NCI-H524 treated with DMSO at 0.1 percent for 48 hours (cell line): ENCODE measurements around the gene DYSF.

Experiments used
- DNase-seq: peaks from one replicate; lab custom pipeline; 2025; lab: John Stamatoyannopoulos, UW

The DYSF gene

DNA sequence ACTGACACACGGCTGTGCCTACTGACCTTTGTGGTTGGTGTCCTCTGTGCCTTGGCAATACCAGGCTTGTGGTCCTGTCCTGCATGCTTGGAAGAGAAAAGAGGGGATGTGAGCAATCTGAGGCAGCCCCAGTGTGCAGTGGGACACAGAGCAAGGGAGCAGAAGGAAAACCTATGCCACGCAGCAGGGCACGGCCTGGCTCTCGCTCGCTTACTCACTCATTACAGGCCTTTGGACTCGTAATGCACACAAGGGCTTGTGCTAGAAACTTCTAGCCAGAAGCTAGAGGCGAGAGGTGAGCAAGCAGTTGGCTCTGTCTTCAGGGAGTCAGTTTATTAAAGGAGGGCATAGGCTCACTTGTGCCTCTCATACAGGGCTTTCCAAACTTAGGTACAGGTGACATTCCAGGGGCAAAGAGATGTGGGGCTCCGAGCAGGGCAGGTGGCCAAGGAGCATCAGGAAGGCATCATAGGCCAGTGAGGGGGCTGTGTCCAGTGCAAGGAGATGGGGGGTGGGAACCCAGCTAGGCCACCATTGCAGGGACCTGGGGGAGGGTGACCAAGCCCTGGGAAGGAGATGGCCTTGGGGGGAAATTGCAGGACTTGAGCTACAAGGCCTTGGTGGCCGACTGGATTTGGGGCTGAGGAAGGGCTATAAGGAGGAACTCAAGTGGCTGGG lies 100.8 kb downstream of the DYSF start:
- no peak for DNase-seq

DNA sequence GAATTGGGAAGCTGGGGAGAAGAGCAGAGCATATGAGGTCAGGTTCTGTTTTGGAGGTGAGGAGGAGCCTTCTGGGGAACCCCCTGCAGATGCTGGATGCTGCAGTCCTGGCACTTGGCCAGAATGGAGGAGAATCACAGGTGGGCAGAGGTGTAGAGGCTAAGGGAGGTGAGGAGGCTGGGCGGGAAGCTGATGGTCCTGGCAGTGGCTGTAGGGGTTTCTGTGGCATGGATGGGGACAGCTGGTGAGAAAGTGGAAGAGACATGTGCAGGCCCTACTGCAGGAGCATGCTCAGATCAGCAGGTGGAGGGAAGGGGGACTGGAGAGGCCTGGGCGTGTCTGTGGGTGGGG lies 101.3 kb downstream of the DYSF start:
- DNase-seq, result no peak

DNA sequence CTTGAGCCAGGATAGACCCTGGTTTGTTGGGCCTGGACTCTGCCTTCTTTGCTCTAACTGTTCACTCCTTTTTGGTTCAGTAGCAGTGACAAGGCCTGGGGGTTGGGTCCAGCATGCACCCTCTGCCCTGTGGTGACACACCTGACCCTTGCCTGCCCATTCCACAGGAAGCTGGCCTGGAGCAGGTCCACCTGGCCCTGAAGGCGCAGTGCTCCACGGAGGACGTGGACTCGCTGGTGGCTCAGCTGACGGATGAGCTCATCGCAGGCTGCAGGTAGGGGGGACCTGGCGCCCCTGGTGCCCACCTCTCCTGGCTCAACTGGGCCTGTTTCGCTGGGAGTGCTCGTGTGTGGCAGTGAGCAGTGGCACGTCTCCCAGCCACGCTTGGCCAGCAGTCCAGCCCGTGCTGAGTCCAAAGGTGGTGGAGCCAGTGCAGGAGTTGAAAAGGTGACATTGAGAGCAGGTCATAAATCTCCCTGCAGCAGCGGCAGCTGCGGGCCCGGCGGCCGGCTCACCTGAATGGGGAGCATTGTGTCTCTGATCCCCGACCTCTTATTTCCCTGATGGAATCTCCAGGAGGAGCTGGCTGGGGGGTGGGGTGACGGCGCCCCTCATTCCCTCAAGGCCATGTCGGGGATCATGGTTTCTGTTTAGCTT lies 102.6 kb downstream of the DYSF start:
- no peak for DNase-seq

DNA sequence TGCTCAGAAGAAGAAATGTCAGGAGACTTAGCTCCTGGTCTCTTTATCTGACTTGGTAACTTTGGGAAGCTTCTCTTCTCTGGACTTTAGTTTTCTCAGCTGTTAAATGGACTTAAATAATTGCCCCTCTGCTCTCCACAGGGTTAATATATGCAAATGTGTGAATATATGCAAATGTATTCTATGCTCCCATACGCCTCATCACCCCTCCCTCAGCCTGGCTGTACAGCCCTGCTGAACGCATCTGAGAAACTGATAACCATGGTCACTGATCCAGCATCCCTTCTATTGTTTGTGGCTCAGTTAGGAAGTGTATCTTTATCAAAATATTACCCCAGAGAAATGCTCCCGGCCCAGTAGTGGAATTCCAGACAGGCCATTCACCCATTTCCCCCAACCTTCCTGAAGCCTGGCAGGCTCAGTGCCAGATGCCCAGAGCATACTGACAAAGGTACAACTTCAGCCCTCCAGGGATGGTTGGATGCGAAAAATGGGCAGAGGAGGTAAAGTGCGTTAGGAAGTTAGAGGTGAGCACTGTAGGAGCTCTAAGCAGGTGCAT lies 103.4 kb downstream of the DYSF start:
- no peak for DNase-seq

DNA sequence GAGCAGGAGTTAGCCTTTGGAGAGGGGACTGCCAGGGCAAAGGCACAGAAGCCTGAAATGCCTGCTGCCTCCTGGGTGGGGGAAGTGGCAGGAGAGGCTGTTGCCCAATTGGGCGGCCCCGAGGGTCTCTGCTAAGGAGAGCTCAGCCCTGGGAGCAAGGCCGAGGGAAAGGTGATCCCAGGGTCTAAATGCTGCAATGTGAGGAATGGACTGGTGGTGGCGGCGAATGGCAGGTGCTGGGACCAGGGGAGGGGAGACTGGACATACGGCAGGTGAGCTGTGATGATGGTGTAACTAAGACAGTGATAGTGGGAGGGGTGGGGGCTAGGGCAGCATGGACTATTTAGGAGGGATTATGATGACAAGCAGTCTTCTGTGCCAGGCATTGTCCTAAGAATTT lies 104.0 kb downstream of the DYSF start:
- DNase-seq, result no peak

DNA sequence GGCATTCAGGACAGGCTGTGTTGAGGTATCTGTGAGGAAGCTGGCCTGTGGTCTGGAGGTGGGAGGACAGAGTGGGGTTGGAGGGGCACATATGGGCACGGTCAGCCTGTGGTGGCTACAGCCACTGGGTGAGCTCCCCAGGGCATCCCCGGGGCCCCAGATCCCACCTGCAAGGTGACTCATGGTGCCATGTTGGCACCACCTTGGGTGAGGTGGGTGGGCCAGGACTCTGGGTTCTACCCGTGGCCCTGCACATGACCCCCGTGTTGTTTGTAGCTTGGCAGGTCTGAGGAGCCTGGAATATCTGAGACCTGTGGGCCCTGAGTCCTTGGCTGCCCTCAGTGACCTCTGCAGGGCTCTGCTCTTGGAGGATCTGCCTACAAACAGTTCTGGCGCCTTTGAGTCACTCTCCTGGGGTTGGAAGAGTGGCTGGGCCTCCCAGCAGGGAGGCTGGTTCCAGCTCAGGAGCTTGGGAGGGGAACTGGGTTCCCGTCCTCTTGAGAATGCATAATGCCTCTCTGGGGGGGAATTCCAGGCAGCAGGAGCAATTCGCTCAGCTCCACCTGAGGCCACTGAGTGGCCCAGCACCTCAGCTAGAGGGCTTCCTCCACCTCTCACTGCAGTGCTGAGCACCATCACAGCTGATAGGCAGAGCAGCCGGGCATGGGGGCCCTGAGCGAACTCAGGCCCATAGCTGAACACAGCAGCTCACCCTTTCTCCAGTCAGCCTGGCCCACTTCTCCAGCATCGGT lies 105.1 kb downstream of the DYSF start:
- no peak for DNase-seq

DNA sequence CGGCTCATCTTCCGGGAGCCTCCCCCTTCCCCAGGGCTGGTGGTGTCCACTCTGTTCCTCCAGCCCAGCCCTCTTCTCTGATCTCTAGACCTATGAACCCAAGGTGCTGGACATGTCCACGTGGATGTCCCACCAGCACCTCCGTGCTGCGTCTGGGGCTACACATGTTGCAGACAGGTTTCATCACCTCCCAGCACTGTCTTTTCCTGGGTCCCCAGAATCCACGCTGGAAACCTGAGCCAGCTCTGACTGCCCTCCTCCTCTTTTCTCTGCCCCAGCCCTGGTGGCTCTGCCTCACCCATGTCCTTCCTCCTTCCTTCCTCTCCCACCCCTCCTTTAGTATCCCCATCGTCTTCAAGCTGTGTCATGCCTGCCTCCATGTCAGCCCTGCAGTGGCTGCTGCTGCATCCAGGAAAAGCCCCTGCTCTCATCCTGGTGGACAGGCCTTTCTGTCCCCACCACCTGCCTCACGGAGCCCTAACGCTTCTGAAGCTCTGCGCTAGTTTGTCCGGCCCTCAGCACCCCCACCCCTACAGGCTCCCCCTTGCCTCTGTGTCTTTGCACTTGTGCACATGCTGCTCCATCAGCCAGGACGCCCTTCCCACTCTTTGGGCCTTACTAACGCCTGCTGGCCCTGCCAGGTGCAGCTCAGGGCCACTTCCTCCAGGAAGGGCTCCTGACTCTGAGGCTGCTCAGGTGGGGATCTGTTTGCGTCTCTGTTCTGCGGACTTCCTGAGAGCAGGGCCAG lies 105.9 kb downstream of the DYSF start:
- no peak for DNase-seq

DNA sequence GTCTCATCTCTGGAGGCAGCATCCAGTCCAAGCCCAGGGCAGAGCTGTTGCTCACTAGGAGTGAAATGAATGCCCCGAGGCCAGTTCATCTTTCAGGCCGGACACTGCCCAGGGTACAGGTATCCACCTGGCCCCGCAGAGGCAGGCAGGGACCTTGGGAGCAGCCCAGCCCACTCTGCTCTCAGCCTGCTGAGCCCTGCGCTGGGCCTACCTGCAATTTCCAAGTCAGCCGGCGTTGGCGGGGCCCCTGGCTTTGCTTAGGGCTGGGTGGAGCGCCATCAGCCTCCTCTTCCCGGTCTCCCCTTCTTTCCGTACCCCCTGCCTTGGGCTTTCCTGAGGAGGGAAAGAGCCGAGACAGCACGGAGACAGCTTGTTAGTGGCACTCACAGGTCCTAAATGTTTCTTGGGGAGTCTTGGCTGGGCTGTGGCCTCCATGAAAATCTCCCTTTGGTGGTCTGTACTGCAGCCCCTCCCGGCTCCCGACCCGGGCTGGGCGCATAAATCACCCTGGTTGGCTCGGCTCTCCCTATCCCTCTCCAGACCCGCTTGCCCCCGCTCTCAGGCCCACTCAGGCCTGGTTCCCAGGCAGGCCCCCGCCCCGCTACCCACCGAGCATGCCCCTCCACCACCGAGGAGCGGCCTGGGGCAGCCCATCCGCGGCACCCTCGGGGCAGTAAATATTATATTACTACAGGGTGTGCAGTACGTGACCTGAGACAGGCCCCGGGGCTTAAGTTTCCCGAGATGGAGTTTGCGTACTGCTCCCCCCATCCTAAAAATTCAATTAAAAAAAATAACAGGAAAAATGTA lies 106.7 kb downstream of the DYSF start:
- DNase-seq, result no peak

DNA sequence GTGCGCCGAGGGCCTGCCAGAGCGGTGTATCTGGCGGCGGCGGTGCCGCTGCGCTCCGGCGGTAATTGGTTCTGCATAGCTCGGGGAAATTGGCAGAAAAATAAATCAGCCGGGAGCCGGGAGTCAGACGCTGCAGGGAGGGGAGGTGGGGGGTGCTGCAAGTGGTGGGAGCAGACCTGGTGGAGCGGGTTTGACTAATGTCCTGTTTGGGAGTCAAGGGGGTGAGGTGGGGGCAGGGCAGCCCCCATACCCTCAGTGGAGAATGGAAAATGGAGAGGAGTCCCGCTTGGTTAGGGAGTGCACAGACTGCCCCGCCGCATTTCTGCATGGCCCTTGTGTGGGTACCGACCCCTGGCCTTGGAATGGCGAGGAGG lies 107.3 kb downstream of the DYSF start:
- DNase-seq, result no peak

DNA sequence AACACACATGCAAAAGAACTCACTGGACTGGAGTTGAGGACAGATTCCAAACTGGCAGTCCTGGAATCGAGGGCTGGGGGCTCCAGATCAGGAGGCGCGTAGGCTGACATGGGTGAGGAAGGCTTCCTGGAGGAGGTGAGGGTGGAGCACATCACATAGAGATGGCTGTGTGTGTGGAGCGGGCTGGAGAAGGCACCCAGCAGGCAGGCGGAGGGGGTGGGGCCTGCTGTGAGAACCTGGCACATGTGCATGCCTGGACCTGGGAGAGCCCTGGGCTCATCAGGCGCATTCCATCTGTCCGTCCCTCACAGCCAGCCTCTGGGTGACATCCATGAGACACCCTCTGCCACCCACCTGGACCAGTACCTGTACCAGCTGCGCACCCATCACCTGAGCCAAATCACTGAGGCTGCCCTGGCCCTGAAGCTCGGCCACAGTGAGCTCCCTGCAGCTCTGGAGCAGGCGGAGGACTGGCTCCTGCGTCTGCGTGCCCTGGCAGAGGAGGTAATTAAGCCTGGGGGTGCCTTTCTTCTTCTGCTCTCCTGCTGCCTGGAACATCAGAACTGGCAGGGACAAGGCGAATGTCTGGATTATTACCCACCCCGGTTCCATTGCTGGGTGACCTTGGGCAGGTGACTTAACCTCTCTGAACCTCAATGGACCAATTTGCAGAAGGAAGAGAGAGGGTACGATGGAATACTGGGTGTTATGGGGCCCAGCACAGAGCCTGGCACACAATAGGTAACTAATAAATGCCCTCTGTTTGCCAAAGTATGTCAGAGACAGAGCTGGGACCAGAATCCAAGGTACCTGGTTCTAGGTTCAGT lies 108.3 kb downstream of the DYSF start:
- DNase-seq, result no peak

DNA sequence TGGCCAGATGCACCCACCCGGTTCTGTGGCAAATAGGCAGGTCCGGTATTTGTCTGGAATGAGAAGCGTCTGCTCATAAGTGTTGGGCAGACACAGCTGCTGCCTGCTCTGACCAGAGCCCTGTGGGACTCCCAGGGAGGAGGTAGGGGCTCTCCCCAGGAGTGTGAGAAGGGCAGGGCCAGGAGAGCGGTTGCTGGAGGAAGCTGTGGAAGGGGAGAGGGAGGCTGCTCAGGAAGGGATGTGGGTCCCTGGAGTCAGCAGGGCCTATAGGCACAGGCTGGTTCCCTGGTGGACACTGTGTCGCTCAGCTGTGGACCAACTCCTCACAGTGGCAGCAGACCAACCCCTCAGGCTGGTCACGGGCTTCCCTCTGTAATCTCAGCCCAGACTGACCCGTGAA lies 109.2 kb downstream of the DYSF start:
- DNase-seq, result no peak

DNA sequence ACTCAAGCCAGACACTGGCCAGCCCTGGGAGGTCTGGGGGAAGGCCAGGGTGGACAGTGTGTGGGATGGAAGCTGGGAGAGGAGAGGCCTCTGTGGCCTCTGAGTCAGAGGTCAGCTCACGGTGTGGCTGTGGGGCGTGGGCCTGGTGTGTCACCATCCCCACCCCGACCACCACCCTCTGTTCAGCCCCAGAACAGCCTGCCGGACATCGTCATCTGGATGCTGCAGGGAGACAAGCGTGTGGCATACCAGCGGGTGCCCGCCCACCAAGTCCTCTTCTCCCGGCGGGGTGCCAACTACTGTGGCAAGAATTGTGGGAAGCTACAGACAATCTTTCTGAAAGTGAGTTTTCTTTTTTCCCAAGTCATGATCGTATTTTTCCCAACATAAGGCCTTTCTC lies 110.5 kb downstream of the DYSF start:
- DNase-seq, result no peak

DNA sequence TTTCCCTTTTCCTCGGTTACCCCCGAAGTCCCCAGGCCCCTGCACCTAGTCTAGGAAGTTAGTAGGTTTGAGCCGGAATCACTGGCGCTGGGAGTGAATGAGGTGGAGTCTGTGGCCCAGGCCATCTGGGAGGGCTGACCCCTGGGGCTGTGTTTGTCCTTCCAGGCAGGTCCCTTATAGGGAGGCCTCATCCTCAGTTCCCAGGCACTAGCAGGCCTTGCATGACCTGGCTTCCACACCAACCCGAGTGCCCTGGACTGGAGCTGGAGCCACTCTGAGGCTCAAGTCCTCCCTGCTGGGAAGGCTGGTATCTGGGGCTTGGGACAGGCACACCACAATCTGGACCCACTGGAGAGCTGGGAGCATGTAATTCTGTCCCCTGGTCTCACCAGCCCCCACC lies 111.0 kb downstream of the DYSF start:
- no peak for DNase-seq

DNA sequence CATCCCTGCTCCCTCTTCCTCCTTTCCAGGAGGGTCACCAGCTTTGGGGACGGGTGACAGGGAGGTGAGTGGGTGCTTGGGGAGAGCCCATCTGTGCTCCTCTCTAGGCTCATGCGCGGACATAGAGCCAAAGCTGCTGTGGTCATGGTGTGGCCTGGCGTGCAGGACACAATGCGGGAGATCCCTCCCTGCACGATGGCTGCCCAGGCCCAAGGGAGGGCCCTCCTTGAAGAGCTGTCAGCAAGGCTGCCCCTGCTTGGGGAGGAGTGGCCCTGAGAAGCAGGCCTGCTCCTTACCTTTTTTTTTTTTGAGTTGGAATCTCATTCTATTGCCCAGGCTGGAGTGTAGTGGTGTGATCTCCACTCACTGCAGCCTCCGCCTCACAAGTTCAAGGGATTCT lies 111.4 kb downstream of the DYSF start:
- DNase-seq, result no peak

DNA sequence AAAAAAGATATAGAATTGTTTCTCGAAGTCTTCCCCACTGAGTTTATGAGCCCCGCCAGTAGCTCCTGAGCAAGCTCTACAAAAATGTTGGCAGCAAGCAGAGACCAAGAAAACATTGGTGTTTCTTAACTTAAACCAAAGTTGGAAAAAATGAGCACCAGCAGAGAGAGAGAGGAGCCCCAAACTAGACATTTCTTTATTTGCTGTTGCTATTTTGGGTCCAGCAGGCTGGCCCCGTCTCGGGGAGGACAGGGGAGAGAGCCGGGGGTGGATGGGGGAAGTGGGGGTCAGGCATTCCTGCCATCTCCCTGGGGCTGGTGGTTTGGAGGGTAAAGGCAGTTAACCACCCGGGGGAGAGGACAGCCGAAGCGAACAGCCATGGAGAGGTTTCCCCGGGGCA lies 113.0 kb downstream of the DYSF start:
- DNase-seq, result no peak

DNA sequence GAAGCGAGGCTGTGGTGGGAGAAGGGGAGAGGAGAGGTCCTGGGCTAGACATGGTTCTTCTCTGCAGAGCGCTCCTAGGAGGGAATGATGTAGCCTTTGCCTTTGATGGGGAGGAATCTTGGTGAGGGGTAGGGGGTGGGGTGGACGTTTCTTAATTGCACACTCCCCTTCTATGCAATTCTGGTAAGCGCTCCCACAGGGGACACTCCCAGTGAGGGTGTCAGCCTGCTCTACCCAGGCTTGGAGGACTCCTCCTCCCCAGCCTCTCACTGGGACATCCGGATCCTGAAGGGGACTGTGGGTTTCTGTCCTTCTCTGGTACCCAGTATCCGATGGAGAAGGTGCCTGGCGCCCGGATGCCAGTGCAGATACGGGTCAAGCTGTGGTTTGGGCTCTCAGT lies 114.3 kb downstream of the DYSF start:
- no peak for DNase-seq

DNA sequence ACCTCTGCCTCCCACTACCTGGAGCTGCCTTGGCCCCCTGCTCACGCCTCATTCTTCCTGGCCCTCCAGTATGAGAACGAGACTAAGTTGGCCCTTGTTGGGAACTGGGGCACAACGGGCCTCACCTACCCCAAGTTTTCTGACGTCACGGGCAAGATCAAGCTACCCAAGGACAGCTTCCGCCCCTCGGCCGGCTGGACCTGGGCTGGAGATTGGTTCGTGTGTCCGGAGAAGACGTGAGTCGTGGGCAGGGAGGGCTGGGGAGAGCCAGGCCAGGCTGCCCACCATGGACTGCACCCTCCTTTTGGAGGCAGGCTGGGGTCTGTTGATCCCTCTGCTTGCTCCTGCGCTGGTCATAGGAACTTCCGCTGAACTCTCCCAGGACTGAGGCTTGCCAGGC lies 114.7 kb downstream of the DYSF start:
- DNase-seq, result no peak

DNA sequence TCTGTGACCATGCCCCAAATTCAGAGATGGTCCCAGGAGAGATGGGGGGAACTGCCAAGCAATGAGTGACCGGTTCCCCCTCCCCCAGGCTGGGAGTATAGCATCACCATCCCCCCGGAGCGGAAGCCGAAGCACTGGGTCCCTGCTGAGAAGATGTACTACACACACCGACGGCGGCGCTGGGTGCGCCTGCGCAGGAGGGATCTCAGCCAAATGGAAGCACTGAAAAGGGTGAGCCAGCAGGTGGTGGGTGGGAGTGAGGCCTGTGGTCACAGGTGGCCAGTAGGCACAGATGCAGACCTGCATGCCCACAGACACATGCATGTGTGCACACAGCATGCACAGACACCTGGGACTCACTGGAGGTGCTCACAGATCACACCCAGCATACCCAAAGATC lies 117.2 kb downstream of the DYSF start:
- DNase-seq, result no peak

DNA sequence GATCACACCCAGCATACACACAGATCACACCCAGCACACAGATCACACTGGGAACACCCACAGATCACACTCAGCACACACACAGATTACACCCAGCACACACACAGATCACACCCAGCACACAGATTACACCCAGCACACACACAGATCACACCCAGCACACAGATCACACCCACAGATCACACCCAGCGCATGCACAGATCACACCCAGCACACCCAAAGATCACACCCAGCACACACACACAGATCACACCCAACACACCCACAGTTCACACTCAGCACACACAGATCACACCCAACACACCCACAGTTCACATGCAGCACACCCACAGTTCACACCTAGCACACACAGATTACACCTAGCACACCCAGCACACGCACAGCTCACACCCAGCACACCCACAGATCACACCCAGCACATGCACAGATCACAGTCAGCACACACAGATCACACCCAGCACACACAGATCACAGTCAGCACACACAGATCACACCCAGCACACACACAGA lies 117.6 kb downstream of the DYSF start:
- no peak for DNase-seq

DNA sequence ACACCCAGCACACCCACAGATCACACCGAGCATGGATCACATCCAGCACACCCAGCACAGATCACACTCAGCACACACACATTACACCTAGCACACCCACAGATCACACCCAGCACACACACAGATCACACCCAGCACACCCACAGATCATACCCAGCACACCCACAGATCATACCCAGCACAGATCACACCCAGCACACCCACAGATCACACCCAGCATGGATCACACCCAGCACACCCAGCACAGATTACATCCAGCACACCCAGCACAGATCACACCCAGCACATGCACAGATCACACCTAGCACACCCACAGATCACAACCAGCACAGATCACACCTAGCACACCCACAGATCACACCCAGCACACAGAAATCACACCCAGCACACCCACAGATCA lies 118.6 kb downstream of the DYSF start:
- DNase-seq, result no peak

DNA sequence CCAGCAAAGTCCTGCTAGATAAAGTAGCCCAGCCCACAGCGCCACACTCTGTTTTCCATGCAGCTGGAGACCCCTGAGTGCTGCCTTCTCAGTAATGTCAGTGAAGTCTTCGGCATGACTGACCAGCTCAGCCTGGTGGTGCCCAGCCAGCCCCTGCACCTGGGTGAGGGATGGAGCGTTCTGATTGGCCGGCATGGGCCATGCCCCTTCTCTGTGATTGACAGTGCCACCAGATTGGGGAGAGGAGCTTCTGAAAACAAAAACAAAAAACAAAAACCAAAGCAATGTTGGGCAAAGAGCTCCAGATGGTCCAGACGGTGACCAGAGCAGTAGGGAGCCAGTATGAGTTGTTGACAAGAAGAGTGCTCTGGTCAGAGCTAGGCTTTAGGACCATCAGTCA lies 122.6 kb downstream of the DYSF start:
- DNase-seq, result no peak
